GM23248 (cell line): Measurements from ENCODE around the gene KIAA1586.

Experiments used
- EZH2 ChIP-seq: fragments of 200-600 bp; sonication (generic); IDR thresholded peaks from 2 replicates; pipeline ENCODE4 v1.6.1; 2018; ENCODE audit warnings: antibody characterized with exemption, mild to moderate bottlenecking; ENCODE audit not compliant: insufficient read depth, poor library complexity, severe bottlenecking
- EZH2phosphoT487 ChIP-seq: fragments of 200-600 bp; sonication (generic); IDR thresholded peaks from 2 replicates; pipeline ENCODE4 v1.6.1; 2018; ENCODE audit warnings: antibody characterized with exemption, moderate library complexity, mild to moderate bottlenecking, low read depth; ENCODE audit not compliant: insufficient read depth

- no peak for TF ChIP-seq EZH2phosphoT487
- no peak for TF ChIP-seq EZH2
Observed at GRCh38 chr6:57085471-57085870, 39.0 kb downstream of the KIAA1586 start.
